ENCODE data around the gene CDA.

CDA gene

GRCh38 chr1:20552728-20553445 is 36.0 kb upstream of the CDA start:
- DNase-seq (ENCODE audit: low read depth) = no peak
- no peak for TF ChIP-seq MAX (IDR thresholded peaks at IDR 0.05; ENCODE audit: low read depth, low read length)
- TF ChIP-seq POLR2A (IDR thresholded peaks at IDR 0.05; ENCODE audit: extremely low read depth, insufficient read length) = no peak
- TF ChIP-seq, protein P1, sequence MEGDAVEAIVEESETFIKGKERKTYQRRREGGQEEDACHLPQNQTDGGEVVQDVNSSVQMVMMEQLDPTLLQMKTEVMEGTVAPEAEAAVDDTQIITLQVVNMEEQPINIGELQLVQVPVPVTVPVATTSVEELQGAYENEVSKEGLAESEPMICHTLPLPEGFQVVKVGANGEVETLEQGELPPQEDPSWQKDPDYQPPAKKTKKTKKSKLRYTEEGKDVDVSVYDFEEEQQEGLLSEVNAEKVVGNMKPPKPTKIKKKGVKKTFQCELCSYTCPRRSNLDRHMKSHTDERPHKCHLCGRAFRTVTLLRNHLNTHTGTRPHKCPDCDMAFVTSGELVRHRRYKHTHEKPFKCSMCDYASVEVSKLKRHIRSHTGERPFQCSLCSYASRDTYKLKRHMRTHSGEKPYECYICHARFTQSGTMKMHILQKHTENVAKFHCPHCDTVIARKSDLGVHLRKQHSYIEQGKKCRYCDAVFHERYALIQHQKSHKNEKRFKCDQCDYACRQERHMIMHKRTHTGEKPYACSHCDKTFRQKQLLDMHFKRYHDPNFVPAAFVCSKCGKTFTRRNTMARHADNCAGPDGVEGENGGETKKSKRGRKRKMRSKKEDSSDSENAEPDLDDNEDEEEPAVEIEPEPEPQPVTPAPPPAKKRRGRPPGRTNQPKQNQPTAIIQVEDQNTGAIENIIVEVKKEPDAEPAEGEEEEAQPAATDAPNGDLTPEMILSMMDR (IDR thresholded peaks at IDR 0.05; ENCODE audit: low read depth, low read length) = no peak
- no peak for TF ChIP-seq MYC (IDR thresholded peaks at IDR 0.05; ENCODE audit: low read depth, low read length)
- no peak overlapping the region for H3K4me3 ChIP-seq (ENCODE audit: low read depth, low read length)

DNA sequence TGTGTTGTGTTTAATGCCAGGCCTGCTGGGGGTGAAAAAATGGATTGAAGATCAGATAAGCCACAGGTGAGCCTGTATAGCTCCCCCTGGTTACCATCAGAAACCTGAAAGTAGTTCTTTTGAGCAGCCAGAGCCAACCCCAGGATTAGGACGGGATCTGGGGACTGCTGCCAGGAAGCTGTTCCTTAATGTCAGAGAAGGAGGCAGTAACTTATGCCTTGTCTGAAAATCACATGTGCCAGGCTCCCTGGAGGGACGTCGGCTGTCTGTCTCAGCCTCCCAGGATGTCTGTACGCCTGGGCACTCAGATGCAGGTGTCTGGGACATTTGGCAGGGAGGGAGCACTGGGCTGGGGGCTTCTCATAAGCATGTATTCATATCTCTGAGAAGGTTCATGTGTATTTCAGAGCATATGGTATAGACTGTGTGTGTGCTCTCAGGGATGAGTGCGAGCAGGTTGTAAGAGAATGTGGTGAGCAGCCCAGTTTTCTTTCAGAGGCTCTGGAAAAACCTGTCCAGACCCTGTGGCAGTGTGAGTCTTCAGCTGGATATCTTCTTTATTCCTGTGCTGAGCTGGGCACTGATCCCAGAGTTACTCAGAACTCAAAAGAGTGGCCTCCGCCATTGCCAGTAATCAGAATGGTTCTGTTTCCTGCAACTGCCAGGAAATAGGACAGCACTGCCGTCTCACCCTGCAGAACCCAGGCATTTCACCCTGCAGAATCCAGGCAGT is 33.7 kb upstream of the CDA start:
- H3K4me3 ChIP-seq (ENCODE audit: low read depth, low read length) = no peak overlapping the region
- no peak for DNase-seq (ENCODE audit: low read depth)
- TF ChIP-seq, protein P1 (IDR thresholded peaks at IDR 0.05; ENCODE audit: low read depth, low read length) = no peak
- no peak for TF ChIP-seq MYC (IDR thresholded peaks at IDR 0.05; ENCODE audit: low read depth, low read length)
- TF ChIP-seq POLR2A (IDR thresholded peaks at IDR 0.05; ENCODE audit: extremely low read depth, insufficient read length) = no peak
- no peak for TF ChIP-seq MAX (IDR thresholded peaks at IDR 0.05; ENCODE audit: low read depth, low read length)

DNA sequence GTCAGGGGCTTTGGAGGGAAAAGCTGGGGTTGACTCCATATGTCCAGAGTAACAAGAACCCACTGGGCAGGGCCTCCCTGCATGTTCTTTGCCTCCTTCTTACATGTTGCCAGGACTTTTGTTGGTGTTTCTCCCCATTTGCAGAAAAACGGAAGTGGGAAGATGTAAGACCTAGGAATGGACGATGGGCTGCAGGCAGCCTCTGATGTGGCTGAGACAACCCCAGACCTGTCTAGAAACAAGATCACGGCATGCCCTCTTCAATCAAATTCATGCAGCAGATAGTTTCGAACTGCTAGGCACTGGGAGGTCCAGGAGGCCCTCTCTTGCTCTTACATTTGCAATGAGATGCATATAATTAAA is 33.2 kb upstream of the CDA start:
- H3K4me3 ChIP-seq (ENCODE audit: low read depth, low read length) = no peak overlapping the region
- no peak for TF ChIP-seq MYC (IDR thresholded peaks at IDR 0.05; ENCODE audit: low read depth, low read length)
- TF ChIP-seq MAX (IDR thresholded peaks at IDR 0.05; ENCODE audit: low read depth, low read length) = no peak
- TF ChIP-seq, protein P1 (IDR thresholded peaks at IDR 0.05; ENCODE audit: low read depth, low read length) = no peak
- TF ChIP-seq POLR2A (IDR thresholded peaks at IDR 0.05; ENCODE audit: extremely low read depth, insufficient read length) = no peak
- DNase-seq (ENCODE audit: low read depth) = no peak

DNA sequence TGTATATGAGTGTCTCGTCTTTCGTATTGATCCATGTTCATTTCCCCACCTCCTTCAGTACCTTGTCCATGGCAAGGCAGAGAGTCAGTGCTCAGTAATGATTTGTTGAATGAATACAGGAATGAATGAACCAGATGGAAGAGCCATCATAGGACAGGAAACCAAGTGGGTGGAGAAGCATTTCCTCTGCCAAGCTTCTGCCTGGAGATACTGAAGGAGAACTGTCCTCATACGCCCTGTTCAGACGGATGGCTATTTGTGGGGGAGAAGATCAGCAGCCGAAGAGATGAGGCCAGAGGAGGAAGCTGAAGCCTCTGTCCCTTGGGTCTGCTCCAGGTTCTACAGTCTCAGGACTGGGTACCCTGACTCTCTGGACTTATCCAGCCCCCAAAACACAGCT is 30.7 kb upstream of the CDA start:
- TF ChIP-seq MYC (IDR thresholded peaks at IDR 0.05; ENCODE audit: low read depth, low read length) = no peak
- TF ChIP-seq MAX (IDR thresholded peaks at IDR 0.05; ENCODE audit: low read depth, low read length) = no peak
- TF ChIP-seq, protein P1 (IDR thresholded peaks at IDR 0.05; ENCODE audit: low read depth, low read length) = no peak
- no peak overlapping the region for H3K4me3 ChIP-seq (ENCODE audit: low read depth, low read length)
- no peak for DNase-seq (ENCODE audit: low read depth)

DNA sequence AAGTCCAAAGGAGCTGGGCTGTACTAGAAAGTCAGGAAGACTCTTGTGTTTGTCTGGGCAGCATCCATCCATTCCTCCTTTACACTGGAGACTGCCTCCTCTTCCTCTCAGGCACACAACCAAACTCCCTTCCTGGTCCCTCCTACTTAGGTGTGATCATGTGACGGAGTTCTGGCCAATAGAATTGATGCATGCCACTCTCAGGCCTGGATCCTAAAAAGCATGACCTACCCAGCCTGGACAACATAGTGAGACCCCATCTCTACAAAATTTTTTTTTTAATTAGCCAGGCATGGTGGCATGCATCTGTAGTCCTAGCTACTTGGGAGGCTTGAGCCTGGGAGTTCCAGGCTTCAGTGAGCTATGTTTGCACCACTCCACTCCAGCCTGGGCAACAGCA is 27.9 kb upstream of the CDA start:
- TF ChIP-seq MYC (IDR thresholded peaks at IDR 0.05; ENCODE audit: low read depth, low read length) (no peak), POLR2A (IDR thresholded peaks at IDR 0.05; ENCODE audit: extremely low read depth, insufficient read length) (no peak), MAX (IDR thresholded peaks at IDR 0.05; ENCODE audit: low read depth, low read length) (no peak)
- TF ChIP-seq, protein P1 (IDR thresholded peaks at IDR 0.05; ENCODE audit: low read depth, low read length) = no peak
- no peak for DNase-seq (ENCODE audit: low read depth)
- no peak overlapping the region for H3K4me3 ChIP-seq (ENCODE audit: low read depth, low read length)

Measured in NB4 (cell line).